CD4-positive, alpha-beta T cell treated with Interleukin-17A for 1 hour (primary cell): ENCODE results near the gene FRG2.
A peak's percentile ranks its signal among the peaks of the same experiment; 100 is the strongest.
"Not testable (repeated sequence)": the region's sequence is repeated elsewhere in the genome, so short reads cannot be mapped to it uniquely, and the experiment has no call there.

Source experiments
- DNase-seq: peaks from one replicate; pipeline ENCODE4 v3.0.0-alpha.2; 2020

FRG2 gene

GRCh38 chr4:190027156-190027555 lies at the start of gene FRG2:
FRG2 (minus strand) TSS chr4:190027256; CDS start chr4:190027204, 52 bp downstream.
- DNase-seq = not testable (repeated sequence)

DNA sequence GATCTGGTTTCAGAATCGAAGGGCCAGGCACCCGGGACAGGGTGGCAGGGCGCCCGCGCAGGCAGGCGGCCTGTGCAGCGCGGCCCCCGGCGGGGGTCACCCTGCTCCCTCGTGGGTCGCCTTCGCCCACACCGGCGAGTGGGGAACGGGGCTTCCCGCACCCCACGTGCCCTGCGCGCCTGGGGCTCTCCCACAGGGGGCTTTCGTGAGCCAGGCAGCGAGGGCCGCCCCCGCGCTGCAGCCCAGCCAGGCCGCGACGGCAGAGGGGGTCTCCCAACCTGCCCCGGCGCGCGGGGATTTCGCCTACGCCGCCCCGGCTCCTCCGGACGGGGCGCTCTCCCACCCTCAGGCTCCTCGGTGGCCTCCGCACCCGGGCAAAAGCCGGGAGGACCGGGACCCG lies 41.3 kb upstream of the FRG2 start:
- DNase-seq = not testable (repeated sequence)

DNA sequence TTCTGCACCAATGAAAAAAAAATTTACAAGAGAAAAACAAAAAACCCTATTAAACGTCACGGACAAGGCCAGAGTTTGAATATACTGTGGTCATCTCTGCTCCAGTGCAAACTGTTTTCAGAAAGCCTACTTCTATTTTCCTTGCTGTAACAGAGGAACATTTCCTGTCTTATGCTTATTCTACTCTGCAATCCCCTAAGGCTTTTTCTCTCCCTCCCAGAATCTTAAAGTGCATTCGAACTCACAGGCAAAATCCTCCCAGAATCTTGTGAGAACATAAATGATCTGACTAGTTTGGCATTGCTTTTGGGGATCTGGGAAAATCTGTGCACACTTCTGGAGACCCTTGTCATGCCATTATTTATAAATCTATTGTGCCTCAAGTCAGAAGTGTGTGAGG lies 37.7 kb upstream of the FRG2 start:
- DNase-seq = not testable (repeated sequence)

DNA sequence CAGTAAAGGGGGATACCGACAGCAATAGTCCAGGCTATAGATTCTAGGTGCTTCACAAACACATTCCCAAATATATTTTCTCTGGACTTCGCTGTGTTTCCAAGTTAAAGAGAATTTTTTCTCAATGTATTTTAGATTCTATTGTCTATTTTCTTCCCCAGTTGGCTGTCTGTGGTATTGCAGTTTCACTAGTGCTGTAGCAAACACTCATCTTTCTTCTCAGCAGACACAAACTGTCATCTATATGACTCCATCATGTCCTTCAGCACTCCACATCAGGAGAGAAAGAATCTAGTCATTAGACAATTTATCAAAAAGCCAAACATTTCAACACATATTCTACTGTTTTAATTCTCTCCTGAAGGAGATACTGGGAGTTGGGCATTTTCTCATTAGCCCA lies 37.3 kb upstream of the FRG2 start, which contains the start of gene DBET:
Gene DBET (plus strand): TSS at position 161 of the 400 bp plus-strand sequence.
- DNase-seq = not testable (repeated sequence)

- not testable (repeated sequence) for DNase-seq
These were observed 31.9 kb upstream of the FRG2 start for GRCh38 chr4:190058997-190059396.

DNA sequence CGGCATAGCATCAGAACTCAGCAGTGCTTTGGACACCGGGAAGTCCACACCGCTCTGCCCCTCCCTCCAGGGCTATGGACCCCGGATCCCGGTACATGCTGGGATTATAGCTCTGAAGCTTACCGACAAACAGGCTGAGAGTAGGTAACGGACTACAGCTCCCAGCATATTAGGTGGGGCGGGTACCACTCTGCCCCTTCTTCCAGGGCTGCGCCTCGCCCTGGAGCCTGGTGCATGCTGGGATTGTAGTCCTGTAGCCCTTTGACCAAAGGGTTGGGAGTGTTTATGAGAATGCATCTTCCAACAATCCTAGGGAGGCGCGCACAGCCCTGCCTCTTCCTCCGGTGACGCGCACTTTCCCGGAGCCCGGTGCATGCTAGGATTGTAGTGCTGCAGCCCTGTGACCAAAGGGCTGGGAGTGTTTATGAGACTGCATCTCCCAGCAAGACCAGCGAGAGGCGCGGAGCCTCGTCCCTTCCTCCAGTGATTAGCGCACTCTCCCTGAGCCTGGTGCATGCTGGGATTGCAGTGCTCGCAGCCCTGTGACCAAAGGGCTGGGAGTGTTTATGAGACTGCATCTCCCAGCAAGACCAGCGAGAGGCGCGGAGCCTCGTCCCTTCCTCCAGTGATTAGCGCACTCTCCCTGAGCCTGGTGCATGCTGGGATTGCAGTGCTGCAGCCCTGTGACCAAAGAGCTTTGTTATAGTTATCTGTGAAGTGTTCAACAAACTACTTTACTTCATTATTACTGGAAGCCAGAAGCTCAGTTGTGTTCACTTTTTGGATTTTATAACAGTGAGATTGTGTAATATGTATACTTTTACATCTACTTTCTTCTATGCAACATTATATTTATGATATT lies 22.6 kb upstream of the FRG2 start:
- not testable (repeated sequence) for DNase-seq

DNA sequence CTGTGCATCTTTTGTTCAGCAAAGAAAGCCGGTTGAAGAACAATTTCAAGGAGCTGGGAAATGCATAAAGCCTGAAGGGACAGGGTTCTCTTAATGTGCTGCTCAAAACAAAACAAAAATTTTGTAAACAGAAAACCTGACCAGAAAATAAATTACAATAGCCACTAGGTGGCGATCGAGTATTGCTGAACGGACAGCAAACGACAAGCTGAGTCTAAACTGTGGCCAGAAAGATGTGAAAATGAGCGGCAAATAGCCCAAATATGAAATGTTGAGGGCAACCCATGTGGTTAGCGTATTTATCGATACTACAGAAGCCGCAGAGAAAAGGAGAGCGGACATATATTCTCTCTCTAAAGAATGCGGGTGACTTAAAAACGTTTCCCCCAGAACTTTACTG lies 20.6 kb upstream of the FRG2 start:
- not testable (repeated sequence) for DNase-seq

DNA sequence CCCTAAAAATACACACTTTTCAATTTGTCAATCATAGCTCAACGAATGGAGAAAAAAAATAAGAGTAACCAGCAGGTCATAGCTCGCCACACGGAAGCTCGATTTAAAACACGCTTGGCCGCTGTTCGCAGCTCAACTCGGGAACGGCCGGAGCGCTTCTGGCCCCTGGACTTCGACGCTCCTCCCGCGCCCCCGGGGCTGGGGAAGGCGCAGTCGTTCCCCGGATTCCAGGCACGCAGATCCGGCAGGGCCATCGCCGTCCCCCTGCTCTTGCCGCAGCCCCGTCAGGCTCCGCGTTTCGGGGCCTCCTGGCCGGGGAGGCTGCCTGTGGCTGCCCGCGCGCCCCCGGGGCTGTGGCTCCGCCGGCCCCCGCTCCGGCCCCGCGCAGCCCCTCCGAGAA lies 13.8 kb upstream of the FRG2 start:
- not testable (repeated sequence) for DNase-seq

DNA sequence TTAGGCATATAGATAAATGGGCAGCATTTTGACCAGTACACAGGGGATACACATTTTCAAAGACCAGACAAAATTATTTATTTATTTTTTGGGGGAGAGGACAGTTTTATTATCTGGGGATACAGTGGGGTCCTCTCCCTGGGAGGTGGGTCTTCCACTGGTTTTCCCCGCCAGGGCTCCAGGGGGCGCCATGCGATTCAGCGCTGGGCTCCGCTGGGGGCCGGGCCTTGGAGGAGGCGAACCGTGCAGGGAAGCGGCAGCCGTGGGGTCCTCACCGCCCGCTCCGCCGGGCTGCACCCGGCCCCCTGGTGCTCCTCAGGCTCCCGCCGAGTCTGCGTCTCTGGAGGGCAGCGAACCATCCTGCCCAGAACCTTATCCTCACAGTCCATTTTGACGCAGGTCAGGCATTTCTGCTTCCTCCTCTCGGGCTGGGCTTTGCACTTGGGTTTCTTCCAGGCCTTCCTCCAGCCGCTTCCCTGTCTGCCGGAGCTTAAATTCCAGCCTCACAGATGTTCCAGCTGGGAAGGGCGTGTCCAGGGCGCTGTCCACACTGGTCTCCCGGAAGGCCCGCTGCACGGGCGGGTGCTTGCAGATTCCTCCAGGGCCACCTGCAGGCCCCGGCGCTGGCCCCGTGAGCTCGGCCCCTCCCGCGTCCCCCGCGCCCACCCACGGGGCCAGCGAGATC lies 10.8 kb upstream of the FRG2 start:
- peak; percentile 19 for DNase-seq

GRCh38 chr4:190031264-190031663 lies 4.2 kb upstream of the FRG2 start:
- DNase-seq = not testable (repeated sequence)

DNA sequence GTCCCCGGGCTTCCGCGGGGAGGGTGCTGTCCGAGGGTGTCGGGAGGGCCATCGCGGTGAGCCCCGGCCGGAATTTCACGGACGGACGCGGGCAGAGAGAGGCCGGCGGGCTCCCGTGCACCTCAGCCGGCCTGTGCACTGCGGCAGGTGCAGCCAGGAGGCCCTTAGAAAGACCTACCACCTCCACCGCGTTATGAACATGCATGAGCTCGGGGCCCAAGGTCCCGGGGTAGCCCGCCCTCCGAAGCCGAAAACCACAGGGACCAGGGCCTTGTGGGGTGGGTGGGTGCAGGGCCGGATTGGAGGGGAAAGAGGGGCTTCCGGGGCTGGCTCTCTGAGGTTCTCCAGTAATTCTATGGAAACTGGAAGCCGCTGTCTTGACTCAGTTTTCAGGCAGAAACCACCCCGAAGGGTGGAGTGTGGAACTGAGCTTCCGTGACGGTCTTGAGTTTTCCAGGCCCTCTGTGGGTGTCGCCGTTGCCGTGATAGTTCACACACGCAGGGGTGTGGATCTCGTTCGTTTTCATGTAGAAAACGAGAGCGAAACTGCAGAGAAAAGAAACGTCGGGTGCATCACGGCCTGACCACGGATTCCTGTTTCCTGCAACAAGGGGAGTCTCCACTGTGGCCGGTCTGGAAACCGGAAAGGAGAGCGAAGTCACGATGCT lies 4.3 kb downstream of the FRG2 start:
- not testable (repeated sequence) for DNase-seq

DNA sequence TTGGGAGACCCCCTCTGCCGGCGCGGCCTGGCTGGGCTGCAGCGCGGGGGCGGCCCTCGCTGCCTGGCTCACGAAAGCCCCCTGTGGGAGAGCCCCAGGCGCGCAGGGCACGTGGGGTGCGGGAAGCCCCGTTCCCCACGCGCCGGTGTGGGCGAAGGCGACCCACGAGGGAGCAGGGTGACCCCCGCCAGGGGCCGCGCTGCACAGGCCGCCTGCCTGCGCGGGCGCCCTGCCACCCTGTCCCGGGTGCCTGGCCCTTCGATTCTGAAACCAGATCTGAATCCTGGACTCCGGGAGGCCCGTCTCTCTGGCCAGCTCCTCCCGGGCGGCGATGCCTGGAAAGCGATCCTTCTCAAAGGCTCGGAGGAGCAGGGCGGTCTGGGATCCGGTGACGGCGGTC lies 5.1 kb downstream of the FRG2 start:
- not testable (repeated sequence) for DNase-seq

DNA sequence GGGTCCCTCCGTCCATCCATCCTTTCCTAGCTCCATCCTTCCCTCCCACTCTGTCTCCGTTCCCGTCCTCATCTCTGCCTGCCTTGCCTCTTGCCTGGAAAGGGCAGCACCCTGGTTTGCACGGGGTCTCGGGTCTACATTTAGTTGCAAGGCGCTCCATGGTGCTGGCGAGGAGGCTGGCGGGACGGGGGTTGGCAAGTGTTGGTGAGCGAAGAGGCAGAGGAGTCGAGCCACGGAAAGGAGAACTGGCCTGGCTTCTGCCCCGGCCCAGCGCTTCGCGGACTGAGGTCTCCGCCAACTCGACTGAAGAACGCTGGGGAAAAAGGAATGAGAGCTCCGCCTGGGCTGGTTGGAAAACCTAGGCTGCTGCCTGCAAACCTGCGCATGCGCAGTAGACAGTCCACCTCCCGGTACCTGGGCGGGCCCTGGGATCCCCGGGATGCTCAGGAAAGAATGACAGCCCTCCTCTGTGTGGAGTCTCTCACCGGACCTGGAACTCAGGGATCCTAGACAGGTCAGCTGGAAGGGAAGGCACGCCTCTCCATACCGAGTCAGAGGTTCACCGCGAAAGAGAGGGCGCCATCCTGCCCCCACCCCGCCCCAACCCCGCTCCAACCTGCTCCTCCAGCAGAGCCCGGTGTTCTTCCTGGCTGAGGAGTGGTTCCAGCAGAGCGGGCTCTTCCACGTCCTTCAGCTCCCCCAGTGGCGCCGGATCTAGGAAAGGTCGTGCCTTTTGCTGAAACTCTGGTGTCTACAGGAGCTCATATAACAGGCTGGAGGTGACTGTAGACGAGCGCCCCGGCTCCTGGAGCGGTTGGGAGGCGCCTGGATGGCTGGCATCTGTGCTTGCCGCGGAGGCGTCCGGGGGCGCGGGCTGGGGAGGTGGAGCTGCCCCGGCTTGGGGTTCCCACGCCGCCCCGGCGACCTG lies 6.0 kb downstream of the FRG2 start:
- DNase-seq = no peak

DNA sequence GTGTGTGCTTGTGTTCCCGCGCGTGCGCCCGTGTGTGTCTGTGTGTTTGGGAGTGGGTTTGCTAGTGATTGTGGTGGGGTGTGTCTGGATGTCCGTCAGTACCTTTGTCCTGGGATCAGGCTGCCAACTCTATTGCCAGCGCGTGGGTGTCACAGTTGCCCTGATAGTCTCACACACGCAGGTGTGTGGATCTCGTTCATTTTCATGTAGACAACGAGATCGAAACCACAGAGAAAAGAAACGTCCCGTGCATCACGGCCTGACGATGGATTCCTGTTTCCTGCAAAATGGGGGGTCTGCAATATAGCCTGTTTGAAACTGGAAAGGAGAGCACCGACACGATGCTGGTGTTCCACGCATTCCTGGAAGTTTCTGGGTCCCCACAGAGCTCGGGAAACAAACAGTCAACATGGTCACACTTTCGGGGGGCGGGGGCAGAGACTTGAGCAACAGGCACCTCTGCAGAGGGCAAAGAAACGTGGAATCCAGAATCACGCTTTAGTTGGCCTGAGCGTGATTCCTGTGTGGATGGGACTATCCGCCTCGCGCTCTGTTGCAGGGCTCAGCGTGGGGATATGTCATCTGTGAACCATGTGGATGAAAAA lies 7.1 kb downstream of the FRG2 start:
- DNase-seq = not testable (repeated sequence)

DNA sequence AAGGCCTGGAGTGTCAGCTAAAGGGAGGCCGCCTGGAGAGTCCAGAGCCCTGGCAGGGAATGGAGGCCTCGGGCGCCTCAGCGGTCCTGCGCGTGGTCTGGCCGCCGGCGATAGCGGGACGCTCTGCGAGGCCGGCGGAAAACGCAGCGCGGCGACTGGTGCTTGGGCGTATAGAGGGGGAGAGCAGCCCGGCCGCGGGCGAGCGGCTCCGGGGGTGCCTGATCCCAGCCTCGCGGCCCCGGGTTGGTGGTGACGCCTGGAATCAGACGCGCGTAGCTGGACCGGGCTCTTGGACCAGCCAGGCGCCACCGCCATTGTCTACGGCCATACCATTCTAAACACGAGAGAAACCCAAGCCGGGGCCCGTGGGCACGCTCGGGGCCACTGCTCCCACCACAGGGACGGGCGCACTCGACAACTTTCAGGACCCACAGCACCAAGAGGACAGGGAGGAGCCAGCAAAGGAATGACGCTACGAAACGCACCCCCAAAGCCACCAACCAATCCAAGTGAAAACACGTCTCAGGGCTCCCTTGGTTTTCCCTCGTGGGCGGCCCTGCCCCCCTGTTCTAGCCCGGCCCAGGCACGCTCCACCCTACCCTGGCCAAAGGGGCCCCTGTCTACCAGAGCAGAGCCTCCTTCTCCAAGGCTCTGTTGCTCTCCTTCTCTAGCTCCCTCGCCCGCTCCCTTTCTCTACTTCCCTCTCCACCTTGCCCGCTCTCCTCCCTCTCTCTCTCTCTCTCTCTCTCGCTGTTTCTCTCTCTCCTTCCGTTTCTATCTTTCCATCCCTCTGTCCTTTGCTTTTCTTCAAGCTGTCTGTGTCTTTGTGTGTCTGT lies 7.8 kb downstream of the FRG2 start:
- no peak for DNase-seq

DNA sequence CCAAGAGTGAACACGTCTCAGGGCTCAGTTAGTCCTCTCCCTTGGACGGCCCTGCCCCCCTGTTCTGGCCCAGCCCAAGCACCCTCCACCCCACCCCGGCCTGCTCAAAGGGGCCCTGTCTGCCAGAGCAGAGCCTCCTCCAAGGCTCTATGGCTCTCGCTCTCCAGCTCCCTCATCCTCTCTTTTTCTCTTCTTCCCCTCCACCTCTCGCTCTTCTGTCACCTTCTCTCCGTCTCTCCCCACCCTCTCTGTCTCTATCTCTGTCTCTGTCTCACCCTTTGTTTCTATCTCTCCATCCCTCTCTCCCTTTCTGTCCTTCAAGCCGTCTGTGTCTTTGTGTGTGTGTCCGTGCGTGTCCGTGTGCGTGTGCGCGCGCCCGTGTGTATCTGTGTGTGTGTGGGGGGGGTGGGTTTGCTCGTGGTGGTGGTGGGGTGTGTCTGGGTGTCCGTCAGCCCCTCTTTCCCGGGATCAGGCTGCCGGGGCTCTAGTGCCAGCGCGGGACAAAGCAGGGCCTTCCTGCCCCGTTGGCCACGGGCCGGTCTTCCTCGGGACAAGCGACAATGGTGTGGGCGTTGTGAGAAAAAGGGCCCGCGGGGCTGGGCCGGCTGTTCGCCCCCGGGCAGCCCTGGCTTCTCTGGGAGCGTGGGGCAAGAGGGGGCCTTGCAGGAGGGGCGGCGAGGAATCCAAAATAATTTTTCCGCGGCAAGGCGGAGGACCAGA lies 8.7 kb downstream of the FRG2 start:
- DNase-seq = no peak

- DNase-seq = no peak
These were observed 9.5 kb downstream of the FRG2 start for GRCh38 chr4:190017357-190018200.

- no peak for DNase-seq
These were observed 10.4 kb downstream of the FRG2 start for GRCh38 chr4:190016369-190017289.
